Measurements from ENCODE around the gene GALT. TPM values are rescaled to one million over a fixed set of nuclear protein-coding genes. Genes with fewer than 3 reads are reported as not detected.

GALT gene
- total and polyA plus RNA-seq, 2 of the 13 experiments (the other 11 are each of a cell fraction or from before 2014, with no cell fraction given) = 40.4 to 46.3 TPM

GRCh38 chr9:34646211-34647083 lies at the start of gene GALT (continued):
- TF ChIP-seq REL (CRISPR knock-in tag; conservative IDR thresholded peaks at IDR 0.05) = peak; percentile 87; the same call in 1 of the 2 replicates
- 0 out of 2 replicates have a peak, but pooled peaks have one; percentile 15 for TF ChIP-seq ZBTB2 (CRISPR knock-in tag; IDR thresholded peaks at IDR 0.05; ENCODE audit: low read depth)
- peak; percentile 51; the same call in 1 of the 2 replicates for TF ChIP-seq TSC22D2 (CRISPR knock-in tag; IDR thresholded peaks at IDR 0.05; ENCODE audit: borderline replicate concordance)
- no peak for TF ChIP-seq ZNF83 (CRISPR knock-in tag; IDR thresholded peaks at IDR 0.05; ENCODE audit: borderline replicate concordance)
- TF ChIP-seq ATF2 (CRISPR knock-in tag; IDR thresholded peaks at IDR 0.05) = peak; percentile 14; the same call in 1 of the 2 replicates
- TF ChIP-seq GABPB1 (CRISPR knock-in tag; IDR thresholded peaks at IDR 0.05) = peak; percentile 80
- TF ChIP-seq TFDP2 (CRISPR knock-in tag; IDR thresholded peaks at IDR 0.05) = no peak
- TF ChIP-seq ZBTB42 (CRISPR knock-in tag; IDR thresholded peaks at IDR 0.05) = peak; percentile 83; the same call in 1 of the 2 replicates
- TF ChIP-seq PAXIP1 (CRISPR knock-in tag; conservative IDR thresholded peaks at IDR 0.05) = peak; percentile 50
- 0 out of 2 replicates have a peak, but pooled peaks have one; percentile 30 for TF ChIP-seq RBAK (CRISPR knock-in tag; IDR thresholded peaks at IDR 0.05)
- TF ChIP-seq NFYC (CRISPR knock-in tag; IDR thresholded peaks at IDR 0.05) = peak; percentile 95
- TF ChIP-seq ZFP82 (CRISPR knock-in tag; IDR thresholded peaks at IDR 0.05; ENCODE audit: borderline replicate concordance) = no peak; the same call in 1 of the 2 replicates
- no peak for TF ChIP-seq MXD1 (CRISPR knock-in tag; IDR thresholded peaks at IDR 0.05)
- TF ChIP-seq HNRNPL (IDR thresholded peaks at IDR 0.05; ENCODE audit: low read depth, low read length) = peak; percentile 56; the same call in 1 of the 2 replicates
- TF ChIP-seq CSRNP1 (CRISPR knock-in tag; IDR thresholded peaks at IDR 0.05) = no peak
- peak; percentile 85 for TF ChIP-seq KDM5B (CRISPR knock-in tag; IDR thresholded peaks at IDR 0.05; ENCODE audit: borderline replicate concordance)
- peak; percentile 96 for TF ChIP-seq ZFY (CRISPR knock-in tag; IDR thresholded peaks at IDR 0.05)
- peak; percentile 51; the same call in 1 of the 2 replicates for TF ChIP-seq KLF12 (CRISPR knock-in tag; IDR thresholded peaks at IDR 0.05; ENCODE audit: borderline replicate concordance)

Data from HepG2 (cell line).